Measurements from ENCODE around the gene TRAPPC10. TPM values are rescaled to one million over a fixed set of nuclear protein-coding genes. Genes with fewer than 3 reads are reported as not detected.
A peak's percentile ranks its signal among the peaks of the same experiment; 100 is the strongest.

Gene TRAPPC10
- total and polyA plus RNA-seq, 9 of the 15 experiments (the other 6 are each of a cell fraction or from before 2014, with no cell fraction given): 1.1 to 33.8 (median 24.3) TPM

- TF ChIP-seq EZH2 (IDR thresholded peaks at IDR 0.05; ENCODE audit: borderline replicate concordance, low read depth, low read length) (no peak), RREB1 (CRISPR knock-in tag; IDR thresholded peaks at IDR 0.05) (no peak), ZNF354B (CRISPR knock-in tag; IDR thresholded peaks at IDR 0.05) (no peak), ZNF436 (CRISPR knock-in tag; IDR thresholded peaks at IDR 0.05) (no peak), FOXP1 (CRISPR knock-in tag; IDR thresholded peaks at IDR 0.05) (peak; percentile 69; the same call in 1 of the 2 replicates), FOXM1 (IDR thresholded peaks at IDR 0.05; ENCODE audit: low read depth) (no peak), FOXM1 (CRISPR knock-in tag; IDR thresholded peaks at IDR 0.05; ENCODE audit: low read depth) (no peak), RBFOX2 (IDR thresholded peaks at IDR 0.05; ENCODE audit: low read depth, low read length) (peak; percentile 79), ZNF175 (CRISPR knock-in tag; IDR thresholded peaks at IDR 0.05; ENCODE audit: low read depth) (no peak), ZBTB7A (IDR thresholded peaks at IDR 0.05; ENCODE audit: borderline replicate concordance, control insufficient read depth, low read depth, low read length) (peak; percentile 98), SMAD1 (IDR thresholded peaks at IDR 0.05; ENCODE audit: low read depth, low read length, partially characterized antibody) (peak; percentile 32), DACH1 (IDR thresholded peaks at IDR 0.05; ENCODE audit: partially characterized antibody) (no peak), TFE3 (CRISPR knock-in tag; IDR thresholded peaks at IDR 0.05) (no peak), DPF2 (IDR thresholded peaks at IDR 0.05) (no peak), ZNF174 (CRISPR knock-in tag; IDR thresholded peaks at IDR 0.05) (no peak), HES1 (IDR thresholded peaks at IDR 0.05; ENCODE audit: low read depth) (no peak), CTBP1 (IDR thresholded peaks at IDR 0.05; ENCODE audit: borderline replicate concordance) (peak; percentile 70; the same call in 1 of the 2 replicates), NRF1 (conservative IDR thresholded peaks at IDR 0.05 in 1 of 2, IDR thresholded peaks at IDR 0.05 in 1 of 2) (peak; percentile 25 to 44; a peak in 2 of 4 replicates), PHF21A (IDR thresholded peaks at IDR 0.05; ENCODE audit: borderline replicate concordance, low read depth) (no peak), NBN (IDR thresholded peaks at IDR 0.05; ENCODE audit: low read depth) (no peak), STAT5A (IDR thresholded peaks at IDR 0.05; ENCODE audit: borderline replicate concordance, low read length) (no peak), ZNF830 (CRISPR knock-in tag; IDR thresholded peaks at IDR 0.05) (no peak)
These were observed 618 bp downstream of the TRAPPC10 start (continued) for GRCh38 chr21:44012474-44013379.

Data from K562 (cell line).